IPS DF 4.7 (cell line): ENCODE data around the gene TMEM101.
"Not testable (repeated sequence)": the region's sequence is repeated elsewhere in the genome, so short reads cannot be mapped to it uniquely, and the experiment has no call there.

ENCODE experiments used
- DNase-seq: peaks from one replicate; pipeline ENCODE4 v3.0.0-alpha.2; 2013; ENCODE audit warnings: low spot score; ENCODE audit errors: extremely low read depth

The TMEM101 gene

GRCh38 chr17:43975898-43976297 lies 38.9 kb downstream of the TMEM101 start:
- no peak for DNase-seq

- no peak for DNase-seq
These were observed 40.1 kb downstream of the TMEM101 start for GRCh38 chr17:43974382-43975266.

- not testable (repeated sequence) for DNase-seq
These were observed 42.1 kb downstream of the TMEM101 start for GRCh38 chr17:43972444-43973212.

GRCh38 chr17:43971436-43971835 lies 43.3 kb downstream of the TMEM101 start:
- not testable (repeated sequence) for DNase-seq

- DNase-seq, result no peak
These were observed 44.4 kb downstream of the TMEM101 start for GRCh38 chr17:43970366-43970765.

GRCh38 chr17:43967251-43967875 lies 47.4 kb downstream of the TMEM101 start:
- no peak for DNase-seq

GRCh38 chr17:43966276-43966675 lies 48.5 kb downstream of the TMEM101 start:
- no peak for DNase-seq

GRCh38 chr17:43962479-43962878 lies 52.3 kb downstream of the TMEM101 start:
- DNase-seq, result no peak

- no peak for DNase-seq
These were observed 52.8 kb downstream of the TMEM101 start for GRCh38 chr17:43961954-43962353.

GRCh38 chr17:43961292-43961691 lies 53.5 kb downstream of the TMEM101 start:
- not testable (repeated sequence) for DNase-seq
